Spleen (tissue), 11 donors: Measurements from ENCODE around the gene MED12L. TPM values are rescaled to one million over a fixed set of nuclear protein-coding genes. Genes with fewer than 3 reads are reported as not detected.
"Not testable (repeated sequence)": the region's sequence is repeated elsewhere in the genome, so short reads cannot be mapped to it uniquely, and the experiment has no call there.

Experiments
- DNase-seq: peaks from one replicate; pipeline ENCODE4 v3.0.0-alpha.2; 2020
- H3K27ac ChIP-seq, 8 donors: fragments of 200-600 bp; sonication (generic) in 7 of 8; 1 replicate in 4 of 8; 2 replicates in 4 of 8; pipeline versions ENCODE4 v1.5.0 to v1.8.0; 2016 to 2021; ENCODE audit warnings: inconsistent platforms in 4 of 8, mild to moderate bottlenecking in 4 of 8, moderate library complexity in 1 of 8
- H3K27me3 ChIP-seq, 7 donors: fragments of 200-600 bp; sonication (generic) in 6 of 7; replicated peaks in 1 of 7; 1 replicate in 4 of 7; 2 replicates in 3 of 7; pipeline versions ENCODE4 v1.5.0 to v1.8.0; 2016 to 2021; ENCODE audit warnings: inconsistent platforms in 3 of 7, mild to moderate bottlenecking in 1 of 7
- H3K36me3 ChIP-seq, 6 donors: fragments of 200-600 bp; sonication (generic) in 5 of 6; 1 replicate in 4 of 6; 2 replicates in 2 of 6; pipeline versions ENCODE4 v1.5.0 to v1.8.0; 2016 to 2021; ENCODE audit warnings: inconsistent platforms in 2 of 6
- H3K4me1 ChIP-seq, 6 donors: fragments of 200-600 bp; sonication (generic) in 5 of 6; 1 replicate in 3 of 6; 2 replicates in 3 of 6; pipeline versions ENCODE4 v1.5.0 to v1.8.0; 2016 to 2021; ENCODE audit warnings: inconsistent platforms in 3 of 6
- H3K4me3 ChIP-seq, 8 donors: fragments of 200-600 bp; sonication (generic) in 7 of 8; 1 replicate in 4 of 8; 2 replicates in 4 of 8; pipeline versions ENCODE4 v1.5.0 to v1.8.0; 2016 to 2021; ENCODE audit warnings: inconsistent platforms in 4 of 8, mild to moderate bottlenecking in 4 of 8, moderate library complexity in 2 of 8
- H3K9me3 ChIP-seq, 8 donors: fragments of 200-600 bp; sonication (generic) in 7 of 8; 1 replicate in 4 of 8; 2 replicates in 4 of 8; pipeline versions ENCODE4 v1.5.0 to v1.8.0; 2016 to 2021; ENCODE audit warnings: inconsistent platforms in 4 of 8
- CTCF ChIP-seq, 11 experiments: fragments of 200-600 bp in 7 of 11; fragments of 450-650 bp in 4 of 11; sonication (generic) in 4 of 11; IDR thresholded peaks in 8 of 11; conservative IDR thresholded peaks in 3 of 11; 1 replicate in 7 of 11; 2 replicates in 4 of 11; pipeline versions ENCODE4 v1.4.0 to v1.8.0; 2016 to 2021; ENCODE audit warnings: antibody characterized with exemption in 11 of 11, inconsistent platforms in 4 of 11, mild to moderate bottlenecking in 1 of 11
- POLR2A ChIP-seq, 3 donors: fragments of 450-650 bp; IDR thresholded peaks; one replicate each; pipeline ENCODE4 v1.5.1; 2017; ENCODE audit warnings: antibody characterized with exemption in 3 of 3, mild to moderate bottlenecking in 1 of 3
- POLR2AphosphoS5 ChIP-seq, 3 donors: sonication (generic); formaldehyde crosslinking; IDR thresholded peaks; one replicate each; pipeline ENCODE4 v1.5.1; 2017; ENCODE audit warnings: antibody characterized with exemption in 3 of 3
- WGBS, 5 donors: extraction: QIAGEN DNeasy Blood & Tissue Kit in 3 of 5; methylation state at CpG; one replicate each; pipeline versions ENCODE4 v1.1.5 to v1.1.7; 2013 to 2018; 5-methylcytosine and 5-hydroxymethylcytosine counted together
- intact Hi-C: fragments of 100-400 bp; cut with DNase I; formaldehyde crosslinking; loops from one replicate; pipeline ENCODE4 v1.15.0; 2023; ENCODE audit warnings: low total_unique reads
- polyA plus RNA-seq, 3 donors: library from polyadenylated mRNA; stranded (reverse); fragments of 200-250 nt; gene quantifications; one replicate each; pipeline ENCODE4 v1.2.1, GENCODE V29; 2013
- total RNA-seq, 7 donors: library from RNA; depleted of rRNA in 3 of 7; stranded (reverse); fragments of >200 nt in 3 of 7; fragmentation: NEBNext Ultra II Directional in 4 of 7; extraction: Animal tissue kit (Norgen Biotek cat#: 25700) in 4 of 7; gene quantifications; one replicate each; pipeline versions ENCODE4 v1.1.0 to v1.2.1, GENCODE V29; 2016 to 2021
- donor health status: healthy with polysubstance abuse.
- donor health status: DM: no; HTN: no; CAD: no; lungs with moderate emphysema.
- donor health status: DM: no; HTN: no; CAD: no.
- donor health status: Bipolar disorder and iron deficiency.
- donor health status: healthy.
- donor health status: DM: no; HTN: no; CAD: no.
- donor health status: DM: yes; HTN: yes; CAD: no.

Gene MED12L
- total and polyA plus RNA-seq, 10 donors: 0.02 to 4.5 (median 1.5) TPM

- no peak overlapping the region for H3K27ac ChIP-seq
Observed at GRCh38 chr3:151062611-151063010, 22.9 kb upstream of the MED12L start.

GRCh38 chr3:151067158-151067557 lies 18.3 kb upstream of the MED12L start:
- WGBS, 5 donors: 54 to 65% (median 62%) methylated on average over 2 of the region's 2 CpGs
- no peak overlapping the region for H3K27ac ChIP-seq
- no peaks in the 10 kb centered on the region for H3K4me1 ChIP-seq
- peaks cover 0 to 5% (median 0%) of the 10 kb centered on the region in 7 donors for H3K27me3 ChIP-seq
- intact Hi-C loops: no loop called here
- H3K9me3 ChIP-seq: no peaks in the 10 kb centered on the region
- TF ChIP-seq POLR2A (IDR thresholded peaks at IDR 0.05): no peak
- no peak for TF ChIP-seq CTCF (IDR thresholded peaks at IDR 0.05 in 8 of 11, conservative IDR thresholded peaks at IDR 0.05 in 3 of 11)
- TF ChIP-seq POLR2AphosphoS5 (IDR thresholded peaks at IDR 0.05): no peak
- DNase-seq: no peak
- H3K36me3 ChIP-seq: no peaks in the 10 kb centered on the region
- no peak overlapping the region for H3K4me3 ChIP-seq

More at GRCh38 chr3:151062611-151063010, 22.9 kb upstream of the MED12L start:
- Histone ChIP-seq H3K4me1 (no peaks in the 10 kb centered on the region), H3K9me3 (no peaks in the 10 kb centered on the region), H3K4me3 (no peak overlapping the region), H3K36me3 (no peaks in the 10 kb centered on the region), H3K27me3 (peaks cover 0 to 5% (median 0%) of the 10 kb centered on the region in 7 donors)
- no peak for DNase-seq
- TF ChIP-seq CTCF (IDR thresholded peaks at IDR 0.05 in 8 of 11, conservative IDR thresholded peaks at IDR 0.05 in 3 of 11) (no peak), POLR2AphosphoS5 (IDR thresholded peaks at IDR 0.05) (no peak), POLR2A (IDR thresholded peaks at IDR 0.05) (no peak)
- WGBS, 5 donors: 8 to 69% (median 21%) methylated on average over 1 of the region's 1 CpG
- intact Hi-C loops: no loop called here

- H3K9me3 ChIP-seq, H3K27ac ChIP-seq, H3K36me3 ChIP-seq, DNase-seq, H3K4me1 ChIP-seq, H3K27me3 ChIP-seq, intact Hi-C loops, H3K4me3 ChIP-seq: not testable (repeated sequence)
- 84 to 93% (median 89%) methylated on average over 7 of the region's 7 CpGs for WGBS, 5 donors
Observed at GRCh38 chr3:151072842-151073241, 12.6 kb upstream of the MED12L start.

- TF ChIP-seq CTCF (IDR thresholded peaks at IDR 0.05 in 8 of 11, conservative IDR thresholded peaks at IDR 0.05 in 3 of 11): no peak
- no peak for TF ChIP-seq POLR2A (IDR thresholded peaks at IDR 0.05)
- no peak for TF ChIP-seq POLR2AphosphoS5 (IDR thresholded peaks at IDR 0.05)
- Histone ChIP-seq H3K27me3 (peaks cover 0 to 10% (median 0%) of the 10 kb centered on the region in 7 donors), H3K4me1 (no peaks in the 10 kb centered on the region), H3K4me3 (no peak overlapping the region), H3K9me3 (no peaks in the 10 kb centered on the region), H3K27ac (no peak overlapping the region), H3K36me3 (no peaks in the 10 kb centered on the region)
- intact Hi-C loops: no loop called here
- WGBS, 5 donors: 57 to 73% (median 61%) methylated on average over 1 of the region's 1 CpG
- no peak for DNase-seq
Observed at GRCh38 chr3:151074256-151074655, 11.2 kb upstream of the MED12L start.
